Chondrocyte (in vitro differentiated cells): ENCODE data around the gene PDE4D. TPM values are rescaled to one million over a fixed set of nuclear protein-coding genes. Genes with fewer than 3 reads are reported as not detected.

Source experiments
- DNase-seq: peaks from one replicate; pipeline ENCODE4 v3.0.0; 2021; ENCODE audit warnings: mixed read lengths, low spot score
- H3K27ac Mint-ChIP-seq: one replicate; pipeline ENCODE4 v1.8.0; 2021; ENCODE audit warnings: mild to moderate bottlenecking, moderate library complexity, mixed read lengths; ENCODE audit not compliant: unreplicated experiment
- H3K27me3 Mint-ChIP-seq: 2 replicates; pipeline ENCODE4 v1.8.0; 2021; ENCODE audit warnings: low read depth, mixed read lengths
- H3K36me3 Mint-ChIP-seq: 2 replicates; pipeline ENCODE4 v1.8.0; 2021; ENCODE audit warnings: low read depth, mixed read lengths
- H3K4me1 Mint-ChIP-seq: 2 replicates; pipeline ENCODE4 v1.8.0; 2021; ENCODE audit warnings: low read depth, mild to moderate bottlenecking, mixed read lengths
- H3K4me3 Mint-ChIP-seq: one replicate; pipeline ENCODE4 v1.8.0; 2021; ENCODE audit warnings: mild to moderate bottlenecking, moderate library complexity, mixed read lengths; ENCODE audit not compliant: unreplicated experiment
- H3K9me3 Mint-ChIP-seq: 2 replicates; pipeline ENCODE4 v1.8.0; 2021; ENCODE audit warnings: low read depth, mixed read lengths
- total RNA-seq: library from RNA; stranded (reverse); gene quantifications from 3 replicates; pipeline ENCODE4 v1.2.1, GENCODE V29; 2021
- TF ChIP-seq, protein P1 (sequence below): fragments of 200-600 bp; sonication (generic); IDR thresholded peaks from 2 replicates; pipeline ENCODE4 v1.5.0; 2021; ENCODE audit warnings: antibody characterized with exemption, mild to moderate bottlenecking, moderate library complexity

PDE4D gene
- total RNA-seq, 1 donor from 2014 or later, result 21.1 TPM

DNA sequence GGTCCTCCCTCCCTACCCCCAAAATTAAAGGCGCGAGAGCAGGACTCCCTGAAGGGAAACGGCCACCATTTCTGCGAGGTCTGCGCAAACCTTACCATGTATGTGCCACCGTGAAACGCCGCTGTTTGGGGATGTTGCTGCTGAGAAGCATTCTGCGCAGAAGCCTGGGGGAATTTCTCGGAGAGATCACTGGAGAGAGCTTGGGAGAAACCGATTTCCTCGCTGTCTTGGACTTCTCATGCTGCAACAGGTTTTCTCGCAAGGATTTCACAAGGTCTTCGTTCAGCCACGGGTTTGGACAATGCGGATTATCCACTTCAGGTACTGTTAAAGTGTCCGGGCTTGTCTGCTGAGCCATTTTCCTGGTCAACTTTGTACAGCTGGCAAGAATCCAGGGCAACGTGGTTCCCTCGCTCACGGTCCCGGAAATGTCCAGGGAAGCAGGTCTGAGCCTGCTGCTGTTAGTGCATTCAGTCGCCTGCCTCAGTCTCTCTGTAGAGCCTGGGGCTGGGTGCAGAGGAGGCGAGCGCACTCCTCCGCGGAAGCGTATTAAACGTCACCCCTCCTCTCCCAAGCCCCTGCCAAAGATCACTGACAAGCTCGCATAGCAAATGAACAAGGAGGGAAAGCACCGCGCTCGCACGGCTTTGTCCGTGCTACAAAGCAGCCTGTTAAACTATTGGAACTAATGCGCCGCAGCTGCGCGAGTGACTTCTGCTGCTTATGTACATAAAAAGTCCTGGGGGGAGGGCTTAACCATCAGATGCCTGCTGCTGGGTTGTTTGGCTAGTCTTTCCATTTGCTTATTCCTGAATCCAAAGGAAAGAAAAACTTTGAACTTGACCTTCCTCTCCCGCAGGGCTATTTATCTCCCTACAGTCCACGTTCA is 125.1 kb downstream of the PDE4D start:
- Mint-ChIP-seq H3K27me3 (no peaks in the 10 kb centered on the region), H3K4me3 (peak overlapping the region; percentile 84), H3K27ac (peak overlapping the region; percentile 89), H3K9me3 (no peaks in the 10 kb centered on the region), H3K36me3 (no peaks in the 10 kb centered on the region), H3K4me1 (peaks cover 71% of the 10 kb centered on the region)
- TF ChIP-seq, protein P1, sequence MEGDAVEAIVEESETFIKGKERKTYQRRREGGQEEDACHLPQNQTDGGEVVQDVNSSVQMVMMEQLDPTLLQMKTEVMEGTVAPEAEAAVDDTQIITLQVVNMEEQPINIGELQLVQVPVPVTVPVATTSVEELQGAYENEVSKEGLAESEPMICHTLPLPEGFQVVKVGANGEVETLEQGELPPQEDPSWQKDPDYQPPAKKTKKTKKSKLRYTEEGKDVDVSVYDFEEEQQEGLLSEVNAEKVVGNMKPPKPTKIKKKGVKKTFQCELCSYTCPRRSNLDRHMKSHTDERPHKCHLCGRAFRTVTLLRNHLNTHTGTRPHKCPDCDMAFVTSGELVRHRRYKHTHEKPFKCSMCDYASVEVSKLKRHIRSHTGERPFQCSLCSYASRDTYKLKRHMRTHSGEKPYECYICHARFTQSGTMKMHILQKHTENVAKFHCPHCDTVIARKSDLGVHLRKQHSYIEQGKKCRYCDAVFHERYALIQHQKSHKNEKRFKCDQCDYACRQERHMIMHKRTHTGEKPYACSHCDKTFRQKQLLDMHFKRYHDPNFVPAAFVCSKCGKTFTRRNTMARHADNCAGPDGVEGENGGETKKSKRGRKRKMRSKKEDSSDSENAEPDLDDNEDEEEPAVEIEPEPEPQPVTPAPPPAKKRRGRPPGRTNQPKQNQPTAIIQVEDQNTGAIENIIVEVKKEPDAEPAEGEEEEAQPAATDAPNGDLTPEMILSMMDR, result no peak
- no peak for DNase-seq

- Mint-ChIP-seq H3K27ac (peak overlapping the region; percentile 89), H3K4me3 (peak overlapping the region; percentile 84), H3K27me3 (no peaks in the 10 kb centered on the region), H3K4me1 (peaks cover 66% of the 10 kb centered on the region), H3K36me3 (no peaks in the 10 kb centered on the region), H3K9me3 (no peaks in the 10 kb centered on the region)
- TF ChIP-seq, protein P1, result no peak
- DNase-seq, result no peak
These were observed 125.8 kb downstream of the PDE4D start for GRCh38 chr5:59767681-59768151.

GRCh38 chr5:59767211-59767605 is 126.3 kb downstream of the PDE4D start:
- TF ChIP-seq, protein P1, result no peak
- Mint-ChIP-seq H3K4me3 (peak overlapping the region; percentile 84), H3K27me3 (no peaks in the 10 kb centered on the region), H3K9me3 (no peaks in the 10 kb centered on the region), H3K27ac (peak overlapping the region; percentile 15), H3K36me3 (no peaks in the 10 kb centered on the region), H3K4me1 (peaks cover 65% of the 10 kb centered on the region)
- no peak for DNase-seq

- Mint-ChIP-seq H3K4me3 (peak overlapping the region; percentile 84), H3K27ac (peak overlapping the region; percentile 28), H3K36me3 (no peaks in the 10 kb centered on the region), H3K9me3 (no peaks in the 10 kb centered on the region), H3K4me1 (peaks cover 59% of the 10 kb centered on the region), H3K27me3 (no peaks in the 10 kb centered on the region)
- DNase-seq, result no peak
- TF ChIP-seq, protein P1, result no peak
These were observed 126.9 kb downstream of the PDE4D start for GRCh38 chr5:59766427-59767210.

DNA sequence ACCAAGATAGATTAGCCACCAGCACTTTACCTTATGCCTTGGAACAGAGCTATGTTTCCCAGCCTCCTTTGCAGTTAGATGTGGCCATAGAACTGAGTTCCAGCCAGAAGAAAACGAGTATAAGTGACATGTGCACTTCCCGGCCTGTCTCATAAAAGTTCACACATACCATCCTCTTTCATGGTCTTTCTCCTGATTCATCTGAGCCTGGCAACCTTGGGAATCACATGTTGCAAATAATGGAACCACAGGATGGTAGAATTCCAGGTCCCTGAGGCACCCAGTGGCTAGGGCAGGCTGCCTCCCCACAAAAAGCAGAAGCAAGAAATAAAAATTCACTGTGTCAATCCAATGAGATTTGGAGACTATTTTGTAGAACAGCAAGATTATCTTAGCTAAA is 128.1 kb downstream of the PDE4D start:
- H3K27ac Mint-ChIP-seq, result no peak overlapping the region
- no peaks in the 10 kb centered on the region for H3K9me3 Mint-ChIP-seq
- TF ChIP-seq, protein P1, result no peak
- no peaks in the 10 kb centered on the region for H3K27me3 Mint-ChIP-seq
- H3K4me1 Mint-ChIP-seq, result peaks cover 57% of the 10 kb centered on the region
- H3K4me3 Mint-ChIP-seq, result no peak overlapping the region
- H3K36me3 Mint-ChIP-seq, result no peaks in the 10 kb centered on the region
- DNase-seq, result no peak
